ENCODE results near the gene RPL19.
A peak's percentile ranks its signal among the peaks of the same experiment; 100 is the strongest.
"Not testable (repeated sequence)": the region's sequence is repeated elsewhere in the genome, so short reads cannot be mapped to it uniquely, and the experiment has no call there.

RPL19 gene

DNA sequence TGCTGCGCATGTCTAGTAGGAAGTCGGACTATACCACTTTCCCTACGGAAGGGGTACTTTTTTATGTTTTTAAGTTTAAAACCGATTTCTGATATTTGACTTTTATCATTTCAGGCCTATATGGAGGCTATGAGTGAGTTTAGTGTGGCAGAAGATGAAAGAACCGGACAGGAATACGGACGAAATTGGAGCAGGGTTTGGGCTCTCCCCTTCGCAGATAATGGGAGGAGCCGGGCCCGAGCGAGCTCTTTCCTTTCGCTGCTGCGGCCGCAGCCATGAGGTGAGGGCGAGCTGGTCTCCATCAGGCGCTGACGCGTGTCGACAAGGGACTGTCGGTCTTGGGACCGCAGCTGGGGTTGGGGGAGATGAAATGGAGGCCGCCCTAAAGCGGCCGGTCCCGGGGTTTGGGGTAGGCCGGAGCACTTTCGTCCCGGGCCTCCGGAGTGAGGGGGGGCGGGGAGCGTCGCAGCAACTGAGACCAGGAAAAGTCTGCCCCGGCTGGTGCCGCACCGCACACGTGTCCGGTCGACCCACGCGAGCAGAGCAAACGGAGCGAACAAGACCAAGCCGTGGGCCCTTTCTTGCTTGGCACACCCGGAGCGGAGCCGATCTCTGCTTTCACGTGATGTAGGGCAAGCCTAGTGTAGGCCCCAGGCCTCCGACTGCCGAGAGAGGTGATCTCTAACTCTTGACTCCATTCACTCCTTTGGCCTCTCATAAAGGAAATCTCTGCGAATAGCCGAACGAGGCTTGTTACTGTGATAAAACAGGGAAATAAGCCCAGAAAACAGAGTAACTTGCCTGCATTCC lies at the start of gene RPL19:
Gene RPL19, plus strand, starts transcription at position 214 of the 810 bp plus-strand sequence. Its CDS starts 62 bp downstream, at position 276.
- DNase-seq (ENCODE audit: low read depth in 2 of 3, low spot score in 2 of 3) = peak; percentile 59 to 72 (median 67)

DNA sequence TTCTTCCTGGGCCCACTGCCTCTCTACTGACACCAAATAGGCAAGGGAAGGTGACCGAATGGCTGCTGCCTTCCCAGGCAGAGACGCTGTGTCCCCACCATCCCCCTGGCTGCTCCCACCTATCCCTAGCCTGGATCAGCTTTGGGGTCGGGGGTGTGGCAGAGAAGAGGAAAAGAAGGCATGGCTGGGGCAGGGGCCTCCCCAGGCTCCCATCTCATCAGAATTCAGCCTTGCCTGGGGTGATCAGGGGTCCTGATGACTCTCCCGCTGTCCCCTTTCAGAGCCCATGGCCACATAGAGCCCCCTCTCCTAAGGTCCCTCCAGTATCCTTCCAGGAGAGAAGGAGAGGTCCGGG lies 49.3 kb upstream of the RPL19 start:
- no peak for DNase-seq (ENCODE audit: low read depth in 2 of 3, low spot score in 2 of 3)

DNA sequence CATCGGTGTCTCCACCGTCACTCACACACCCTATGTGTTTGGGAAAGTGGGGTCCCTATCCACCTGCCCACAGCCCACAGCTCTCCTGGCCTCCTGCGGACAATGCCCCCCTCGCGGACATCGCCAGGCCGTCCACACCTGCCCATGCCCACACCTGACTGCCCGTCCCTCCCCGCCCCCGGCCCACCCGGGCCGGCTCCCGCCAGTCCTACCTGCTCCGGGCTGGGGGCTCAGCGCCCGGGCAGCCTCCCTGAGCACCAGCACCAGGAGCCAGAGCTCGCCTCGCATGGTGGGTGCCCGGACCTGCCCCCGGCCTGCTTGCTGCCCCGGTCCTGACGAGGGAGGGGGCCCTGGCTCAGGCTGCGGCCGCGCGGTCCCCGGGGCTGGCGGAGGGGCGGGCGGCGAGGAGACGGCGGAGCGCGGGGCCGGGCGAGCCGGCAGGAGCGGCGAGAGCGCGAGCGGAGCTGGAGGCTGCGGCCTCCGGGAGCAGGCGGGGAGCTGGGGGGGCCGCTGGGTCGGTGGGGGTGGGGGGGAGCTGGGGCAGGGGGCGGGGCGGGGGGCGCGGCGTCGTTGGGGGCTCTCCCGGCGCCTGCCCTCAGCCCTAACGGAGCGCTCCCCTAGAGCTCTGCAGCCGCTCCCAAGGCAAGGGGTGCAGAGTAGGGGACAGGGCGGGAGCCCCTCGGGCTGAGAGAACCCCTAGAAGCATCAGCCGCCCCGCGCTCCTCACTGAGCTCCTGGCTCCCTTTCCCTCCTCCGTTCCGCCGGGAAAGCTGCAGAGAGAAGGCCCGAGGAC lies 48.7 kb upstream of the RPL19 start, which contains the start of gene PLXDC1:
Gene PLXDC1, minus strand, starts transcription at position 488 of the 793 bp plus-strand sequence. Its CDS starts 200 bp downstream, at position 288.
- no peak for DNase-seq (ENCODE audit: low read depth in 2 of 3, low spot score in 2 of 3)

DNA sequence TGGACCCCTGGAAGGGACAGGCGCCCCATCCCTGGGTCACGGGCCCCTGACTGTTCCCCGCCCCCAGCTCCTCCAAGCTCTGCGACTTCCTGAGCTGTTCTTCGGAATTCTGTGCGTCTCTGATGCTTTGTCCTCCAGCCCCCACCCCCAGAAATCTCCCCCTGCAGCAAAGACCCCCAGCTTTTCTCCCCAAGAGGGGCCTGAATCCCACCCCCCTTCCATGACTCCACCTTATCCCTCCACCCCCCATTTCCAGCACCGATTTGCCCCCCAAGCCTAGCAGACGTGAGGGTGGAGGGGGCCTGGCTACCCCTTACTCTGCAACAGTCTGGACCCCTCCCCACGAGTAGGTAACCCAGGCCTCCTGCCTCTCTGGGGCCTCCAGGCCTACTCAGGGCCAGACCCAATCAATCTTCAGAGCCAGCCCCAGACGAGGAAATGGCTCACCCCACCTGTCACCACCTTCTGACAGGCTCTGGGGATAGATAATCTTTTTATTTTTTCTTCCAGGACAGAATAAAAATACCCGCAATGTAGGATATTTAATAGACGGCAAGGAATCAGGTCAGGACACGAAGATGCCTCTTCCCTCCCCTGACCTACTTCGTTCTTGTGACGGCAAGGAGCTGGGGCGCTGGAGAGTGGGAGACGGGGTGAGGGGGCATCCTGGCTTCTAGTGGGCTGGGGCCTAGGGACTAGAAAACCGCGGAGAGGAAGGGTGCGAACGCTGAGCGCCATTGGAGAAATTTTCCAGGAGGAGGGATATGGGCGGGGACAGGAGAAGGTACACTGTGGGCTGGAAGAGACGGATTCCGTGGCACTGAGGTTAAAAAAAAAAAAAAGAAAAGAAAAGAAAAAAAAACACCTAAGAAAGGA lies 47.9 kb upstream of the RPL19 start:
- DNase-seq (ENCODE audit: low read depth in 2 of 3, low spot score in 2 of 3) = no peak

DNA sequence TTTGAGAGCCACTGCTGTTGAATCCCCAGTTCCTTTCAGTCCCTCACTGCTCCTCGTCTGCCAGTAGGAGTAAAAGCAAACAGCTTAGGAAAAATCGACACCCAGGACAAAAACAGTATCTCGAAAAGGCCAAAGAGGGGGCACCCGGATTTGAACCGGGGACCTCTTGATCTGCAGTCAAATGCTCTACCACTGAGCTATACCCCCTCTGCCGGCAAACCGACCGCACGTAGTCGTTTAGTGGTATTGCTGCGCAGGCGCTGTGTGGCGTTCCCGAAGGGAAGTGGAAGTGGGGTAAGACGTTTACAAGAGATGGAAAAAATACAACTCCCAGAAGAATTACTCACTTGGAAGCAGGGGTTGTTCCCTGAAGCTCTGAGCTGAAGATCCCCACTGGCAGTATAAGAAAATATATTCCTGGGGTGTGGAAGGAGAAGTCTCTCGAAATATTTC lies 46.5 kb upstream of the RPL19 start:
- peak; percentile 78 to 100 (median 100) for DNase-seq (ENCODE audit: low read depth in 2 of 3, low spot score in 2 of 3)

DNA sequence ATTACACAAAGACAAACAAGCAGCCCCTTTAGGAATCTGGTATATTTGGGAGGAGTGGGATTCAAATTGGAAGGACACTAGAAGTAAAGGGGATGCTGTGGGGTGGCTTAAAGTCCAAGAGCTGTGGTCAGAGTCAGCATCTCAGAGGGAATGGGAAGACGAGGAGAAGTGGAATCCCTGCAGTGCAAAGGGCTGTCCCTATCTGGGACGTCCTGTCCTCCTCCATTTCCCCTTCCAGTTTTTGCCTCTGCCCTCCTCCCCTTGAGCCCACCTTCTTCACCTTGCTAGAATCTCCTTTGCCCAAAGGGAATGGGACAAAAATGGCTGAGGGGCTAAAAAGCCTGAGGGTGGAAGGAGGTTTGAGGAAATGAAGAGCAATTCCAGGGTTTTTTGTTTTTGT lies 44.4 kb upstream of the RPL19 start:
- DNase-seq (ENCODE audit: low read depth in 2 of 3, low spot score in 2 of 3) = no peak

DNA sequence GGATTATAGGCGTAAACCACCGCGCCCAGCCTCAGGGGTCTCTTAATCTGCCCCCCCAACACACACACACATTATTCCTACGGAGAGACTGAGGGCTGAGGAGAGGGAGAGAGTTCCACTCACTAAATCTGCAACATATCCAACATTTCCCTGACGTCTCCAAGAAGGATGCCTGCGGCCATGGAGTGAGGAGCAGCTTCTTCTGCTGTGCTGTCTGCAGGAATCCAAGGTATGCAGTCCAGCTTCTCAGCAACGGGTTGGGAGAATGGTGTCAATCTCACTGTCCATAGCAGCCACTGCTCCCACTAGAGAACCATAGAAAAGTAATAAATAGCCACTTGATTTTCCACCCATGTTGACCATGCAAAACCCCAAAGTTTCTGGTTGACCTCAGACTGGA lies 43.6 kb upstream of the RPL19 start:
- DNase-seq (ENCODE audit: low read depth in 2 of 3, low spot score in 2 of 3) = no peak

DNA sequence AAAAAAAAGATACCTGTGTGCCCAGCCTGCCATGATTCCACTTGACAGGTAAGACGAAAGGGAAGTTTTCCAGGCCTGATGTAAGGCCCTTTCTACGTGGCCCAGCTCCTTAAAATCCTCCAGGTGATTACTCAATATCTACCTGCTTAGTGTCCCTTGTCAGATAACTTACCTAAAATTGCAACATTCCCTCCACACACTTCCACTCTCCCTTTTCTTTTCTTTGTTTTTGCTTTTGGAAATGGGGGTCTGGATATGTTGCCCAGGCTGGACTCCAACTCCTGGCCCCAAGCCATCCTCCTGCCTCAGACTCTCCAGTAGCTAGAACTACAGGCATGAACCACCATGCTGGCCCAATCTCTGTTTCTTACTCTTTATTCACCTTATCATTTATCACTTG lies 41.5 kb upstream of the RPL19 start:
- DNase-seq (ENCODE audit: low read depth in 2 of 3, low spot score in 2 of 3) = no peak

DNA sequence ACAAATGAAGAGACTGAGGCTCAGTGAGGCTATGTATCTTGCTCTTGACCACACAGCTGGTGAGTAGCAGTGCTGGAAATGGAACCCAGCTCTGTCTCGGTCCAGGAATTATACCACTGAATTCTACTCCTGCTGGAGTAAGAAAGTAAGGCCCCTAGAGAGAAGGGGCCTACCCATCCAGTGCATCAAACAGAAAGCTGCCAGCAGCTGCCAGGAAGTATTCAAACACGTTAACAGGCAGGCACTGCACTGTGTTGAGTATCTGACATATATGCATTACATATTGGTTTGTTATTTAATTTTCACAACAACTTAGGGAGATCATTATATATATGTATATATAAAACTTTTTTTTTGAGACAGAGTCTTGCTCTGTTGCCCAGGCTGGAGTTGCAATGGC lies 38.1 kb upstream of the RPL19 start:
- no peak for DNase-seq (ENCODE audit: low read depth in 2 of 3, low spot score in 2 of 3)

DNA sequence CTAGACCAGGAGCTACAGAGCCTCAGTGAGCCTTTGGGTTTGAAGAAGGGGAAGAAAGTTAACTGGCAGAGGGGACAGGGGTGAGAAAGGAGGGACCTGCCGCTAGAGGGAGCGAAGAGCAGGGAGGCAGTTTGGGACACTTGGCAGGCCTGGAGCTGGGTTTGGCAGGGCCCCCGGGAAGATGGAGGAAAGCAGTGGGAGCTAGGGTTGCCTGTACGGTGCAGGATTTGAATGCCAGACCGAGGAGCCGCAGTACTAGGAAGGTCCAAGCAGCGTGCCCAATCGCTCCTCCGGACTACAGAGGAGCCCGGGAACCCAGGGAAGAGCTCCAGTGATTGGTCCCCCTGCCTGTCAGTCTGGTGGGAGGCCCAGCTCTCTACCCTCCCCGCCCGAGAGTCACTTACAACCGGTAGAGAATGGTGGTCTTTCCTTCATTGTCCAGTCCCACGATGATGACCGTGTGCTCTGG lies 35.4 kb upstream of the RPL19 start:
- DNase-seq (ENCODE audit: low read depth in 2 of 3, low spot score in 2 of 3) = peak; percentile 52 to 65 (median 56)

DNA sequence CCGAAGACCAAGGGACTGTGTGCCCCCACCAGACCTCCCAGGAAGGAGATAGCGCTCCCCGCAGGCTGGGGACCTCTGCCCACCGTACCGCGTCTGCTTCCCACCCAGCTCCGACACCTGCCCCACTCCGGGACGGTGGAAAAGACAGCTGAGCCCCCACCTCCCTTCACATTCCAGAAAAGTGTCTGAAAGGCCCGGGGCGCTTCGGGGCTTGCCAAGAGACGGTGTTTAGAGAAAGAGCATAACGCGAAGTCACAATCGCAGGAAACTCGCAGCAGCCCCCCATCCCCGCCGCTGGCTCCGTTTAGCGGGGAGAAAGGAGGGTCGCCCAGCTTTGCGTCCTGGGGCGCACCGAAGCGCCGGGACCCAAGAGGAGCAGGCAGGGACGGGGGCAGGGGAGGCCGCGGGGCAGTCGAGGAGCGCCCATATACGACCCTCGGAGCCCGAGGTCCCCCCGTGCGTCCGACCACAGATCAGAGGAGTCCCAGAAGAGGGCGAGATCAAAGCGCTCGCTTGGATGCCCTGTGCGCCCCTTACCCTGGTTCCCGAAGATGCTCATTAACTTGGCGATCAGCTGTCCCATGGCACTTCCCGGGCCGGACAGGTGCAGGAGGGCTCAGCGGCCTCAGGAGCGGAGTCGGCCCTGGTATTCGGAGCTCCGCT lies 34.8 kb upstream of the RPL19 start:
- DNase-seq (ENCODE audit: low read depth in 2 of 3, low spot score in 2 of 3) = no peak

DNA sequence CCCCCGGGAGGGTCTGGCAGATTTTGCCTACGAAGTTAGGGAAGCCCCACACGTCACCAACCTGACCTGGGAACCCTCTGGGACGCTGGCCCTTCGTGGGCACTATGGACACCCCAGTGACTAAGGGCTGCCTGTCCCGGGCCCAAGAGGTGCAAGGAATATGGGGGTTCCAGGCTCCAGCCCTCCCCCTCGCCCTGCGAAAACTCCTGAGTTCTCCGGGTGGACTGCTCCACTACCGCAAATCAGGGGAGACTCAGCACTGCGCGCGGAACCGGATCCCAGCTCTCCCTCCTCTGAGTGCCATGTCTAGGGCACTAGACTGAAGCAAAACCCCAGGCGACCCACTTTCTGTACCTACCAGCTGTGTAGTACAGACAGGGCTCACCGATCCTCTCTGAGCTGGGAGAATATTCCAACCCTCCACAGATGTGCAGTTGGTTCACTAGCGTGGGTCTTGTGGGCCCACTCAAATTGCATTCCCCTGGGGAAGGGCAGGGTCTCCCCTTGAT lies 34.2 kb upstream of the RPL19 start, which contains the start of gene ARL5C:
Gene ARL5C, minus strand, starts transcription at position 321 of the 509 bp plus-strand sequence. CDS start 401 bp downstream, outside the sequence.
- DNase-seq (ENCODE audit: low read depth in 2 of 3, low spot score in 2 of 3) = no peak

DNA sequence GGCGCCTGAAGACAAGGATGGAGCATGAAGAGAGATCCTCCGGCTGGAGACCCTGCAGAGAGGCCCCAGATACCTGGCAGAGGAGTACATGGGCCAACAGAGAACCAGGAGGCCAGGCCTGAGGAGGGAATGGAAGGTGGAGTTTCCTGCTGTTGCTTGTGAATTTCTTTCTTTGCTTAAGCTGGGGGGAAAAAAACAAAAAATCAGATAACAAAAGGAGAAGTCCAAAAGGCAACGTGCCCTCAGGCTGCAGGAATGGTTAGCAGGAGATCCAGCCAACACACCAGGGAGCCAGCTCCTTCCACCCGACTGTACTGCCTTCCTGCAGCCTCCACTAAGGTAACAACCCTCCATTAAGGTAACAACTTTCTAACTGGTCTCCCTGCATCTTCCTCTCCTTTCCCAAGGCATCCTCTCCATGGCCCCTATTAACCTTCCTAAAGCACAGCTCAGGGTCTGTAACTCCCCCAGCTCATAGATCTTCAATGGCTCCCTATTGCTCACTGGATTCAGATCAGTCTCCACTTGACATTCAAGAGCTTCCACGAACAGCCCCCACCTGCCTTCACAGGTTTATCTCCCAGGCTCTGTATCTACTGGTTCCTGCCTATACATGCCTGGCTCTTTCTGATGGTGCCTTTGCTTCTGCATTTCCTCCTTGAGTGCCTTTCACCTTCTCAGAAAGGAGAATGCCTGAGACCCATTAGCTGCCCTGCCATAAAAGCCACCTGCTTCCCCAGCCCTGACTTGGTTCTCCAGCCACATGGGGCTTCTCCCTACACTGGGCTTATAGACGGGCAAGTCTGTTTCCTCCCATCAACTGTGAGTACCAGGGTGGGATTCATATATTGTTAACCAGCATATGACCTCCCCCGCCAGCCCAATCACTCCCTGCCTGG lies 33.4 kb upstream of the RPL19 start:
- DNase-seq (ENCODE audit: low read depth in 2 of 3, low spot score in 2 of 3) = no peak

DNA sequence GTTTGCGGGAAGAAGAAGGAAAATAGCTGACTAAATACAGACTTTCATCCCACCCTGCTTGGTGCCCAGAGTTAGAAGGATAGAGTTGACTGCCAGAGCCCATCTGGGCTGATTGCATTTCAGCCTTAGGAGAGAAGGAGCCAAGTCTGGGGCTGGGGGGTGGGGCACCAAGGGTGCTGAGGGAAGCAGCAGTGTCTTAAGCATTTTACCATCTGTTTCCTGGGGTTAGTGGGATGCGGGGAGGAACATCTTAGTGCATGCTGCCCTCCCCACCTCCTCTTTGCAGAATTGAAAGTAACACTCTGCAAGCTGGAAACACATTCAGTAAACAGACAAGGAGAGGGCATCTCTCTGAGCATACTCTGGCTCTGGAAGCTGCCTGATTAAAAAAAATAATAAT lies 32.6 kb upstream of the RPL19 start:
- DNase-seq (ENCODE audit: low read depth in 2 of 3, low spot score in 2 of 3) = no peak

DNA sequence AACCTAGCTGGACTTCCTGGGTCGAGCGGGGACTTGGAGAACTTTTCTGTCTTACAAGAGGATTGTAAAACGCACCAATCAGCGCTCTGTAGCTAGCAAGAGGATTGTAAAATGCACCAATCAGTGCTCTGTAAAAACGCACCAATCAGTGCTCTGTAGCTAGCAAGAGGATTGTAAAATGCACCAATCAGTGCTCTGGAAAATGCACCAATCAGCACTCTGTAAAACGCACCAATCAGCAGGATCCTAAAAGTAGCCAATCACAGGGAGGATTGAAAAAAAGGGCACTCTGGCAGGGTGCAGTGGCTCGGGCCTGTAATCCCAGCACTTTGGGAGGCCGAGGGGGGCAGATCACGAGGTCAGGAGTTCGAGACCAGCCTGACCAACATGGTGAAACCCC lies 31.6 kb upstream of the RPL19 start:
- not testable (repeated sequence) for DNase-seq (ENCODE audit: low read depth in 2 of 3, low spot score in 2 of 3)

DNA sequence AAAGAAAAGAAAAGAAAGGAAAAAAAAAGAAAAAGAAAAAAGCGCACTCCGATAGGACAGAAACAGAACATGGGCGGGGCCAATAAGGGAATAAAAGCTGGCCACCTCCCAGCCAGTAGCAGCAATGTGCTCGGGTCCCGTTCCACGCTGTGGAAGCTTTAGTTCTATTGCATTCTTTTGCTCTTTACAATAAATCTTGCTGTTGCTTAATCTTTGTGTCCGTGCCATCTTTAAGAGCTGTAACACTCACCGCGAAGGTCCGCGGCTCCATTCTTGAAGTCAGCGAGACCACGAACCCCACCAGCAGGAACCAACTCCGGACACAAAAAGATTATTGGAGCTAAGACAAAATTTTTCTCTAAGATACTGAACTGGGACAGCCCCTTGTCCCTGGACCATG lies 31.0 kb upstream of the RPL19 start:
- no peak for DNase-seq (ENCODE audit: low read depth in 2 of 3, low spot score in 2 of 3)

DNA sequence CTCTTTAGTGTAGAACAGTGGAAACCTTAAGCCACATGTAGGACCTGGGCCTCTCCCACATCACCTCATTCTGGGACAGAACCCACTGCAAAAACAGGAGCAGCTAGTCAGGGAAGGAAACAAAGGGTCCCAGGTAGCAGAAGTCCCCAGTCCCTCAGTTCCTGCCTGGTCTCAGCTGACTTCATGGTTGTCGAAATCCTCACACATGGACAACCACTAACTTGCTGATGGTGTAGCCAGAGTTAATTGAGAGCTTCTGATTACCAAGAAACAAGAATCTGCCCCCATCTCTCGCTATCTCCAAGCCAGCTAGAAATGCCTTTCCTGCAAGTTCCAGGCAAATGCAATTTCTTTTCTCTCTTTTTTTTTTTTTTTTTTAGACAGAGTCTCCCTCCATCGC lies 30.6 kb upstream of the RPL19 start:
- no peak for DNase-seq (ENCODE audit: low read depth in 2 of 3, low spot score in 2 of 3)

DNA sequence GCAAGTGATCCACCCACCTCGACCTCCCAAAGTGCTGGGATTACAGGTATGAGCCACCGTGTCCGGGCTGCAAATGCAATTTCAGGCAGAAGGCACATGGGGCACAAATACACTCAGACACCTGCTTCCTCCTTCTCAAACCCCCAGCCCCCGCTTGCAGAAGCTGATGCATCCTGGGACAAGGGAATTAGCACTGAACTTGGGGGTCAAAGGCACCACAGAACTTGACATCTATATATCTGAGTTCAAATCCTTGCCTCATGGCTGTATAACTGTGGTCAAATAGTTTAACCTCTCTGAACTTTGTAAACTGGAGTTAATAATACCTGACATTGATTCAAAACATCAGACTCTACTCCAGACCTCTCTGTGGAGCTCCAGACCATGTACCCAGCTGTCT lies 30.0 kb upstream of the RPL19 start:
- DNase-seq (ENCODE audit: low read depth in 2 of 3, low spot score in 2 of 3) = no peak

DNA sequence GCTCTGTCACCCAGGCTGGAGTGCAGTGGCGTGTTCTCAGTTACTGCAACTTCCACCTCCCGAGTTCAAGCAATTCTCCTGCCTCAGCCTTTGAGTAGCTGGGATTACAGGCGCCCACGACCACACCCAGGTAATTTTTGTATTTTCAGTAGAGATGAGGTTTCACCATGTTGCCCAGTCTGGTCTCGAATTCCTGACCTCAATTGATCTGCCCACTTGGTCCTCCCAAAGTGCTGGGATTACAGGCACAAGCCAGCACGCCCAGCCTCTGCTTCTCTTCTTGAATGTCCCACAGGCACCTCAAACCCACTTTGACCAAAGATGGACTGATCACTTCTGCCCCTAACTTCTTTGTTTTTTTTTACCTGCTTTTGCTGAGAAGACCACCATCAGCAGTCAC lies 29.5 kb upstream of the RPL19 start:
- DNase-seq (ENCODE audit: low read depth in 2 of 3, low spot score in 2 of 3) = no peak
